Measurements from ENCODE around the gene FRZB. TPM values are rescaled to one million over a fixed set of nuclear protein-coding genes. Genes with fewer than 3 reads are reported as not detected.
A peak's percentile ranks its signal among the peaks of the same experiment; 100 is the strongest.

Gene FRZB
- total and polyA plus RNA-seq, 2 of the 13 experiments (the other 11 are each of a cell fraction or from before 2014, with no cell fraction given): 0.04 to 1.2 TPM

DNA sequence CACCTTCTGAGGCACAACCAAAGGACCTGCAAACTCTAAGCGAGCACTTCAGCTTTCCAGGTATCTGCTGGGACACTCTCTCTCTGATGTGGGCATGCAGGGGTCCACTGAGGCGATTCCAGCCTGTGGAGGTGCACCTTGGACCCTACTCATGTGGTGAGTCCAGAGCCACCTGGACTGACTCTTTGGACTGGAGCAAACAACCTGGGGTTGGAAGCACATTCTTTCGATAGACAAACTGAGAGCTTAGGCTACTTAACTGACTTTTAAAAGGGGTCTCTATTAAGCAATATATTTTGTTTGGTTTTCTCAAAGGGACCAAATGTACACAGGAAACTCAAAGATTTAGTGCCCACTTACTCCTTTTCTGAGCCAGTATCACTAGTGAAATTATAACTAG, 51.6 kb downstream of the FRZB start (continued):
- TF ChIP-seq, protein P1, sequence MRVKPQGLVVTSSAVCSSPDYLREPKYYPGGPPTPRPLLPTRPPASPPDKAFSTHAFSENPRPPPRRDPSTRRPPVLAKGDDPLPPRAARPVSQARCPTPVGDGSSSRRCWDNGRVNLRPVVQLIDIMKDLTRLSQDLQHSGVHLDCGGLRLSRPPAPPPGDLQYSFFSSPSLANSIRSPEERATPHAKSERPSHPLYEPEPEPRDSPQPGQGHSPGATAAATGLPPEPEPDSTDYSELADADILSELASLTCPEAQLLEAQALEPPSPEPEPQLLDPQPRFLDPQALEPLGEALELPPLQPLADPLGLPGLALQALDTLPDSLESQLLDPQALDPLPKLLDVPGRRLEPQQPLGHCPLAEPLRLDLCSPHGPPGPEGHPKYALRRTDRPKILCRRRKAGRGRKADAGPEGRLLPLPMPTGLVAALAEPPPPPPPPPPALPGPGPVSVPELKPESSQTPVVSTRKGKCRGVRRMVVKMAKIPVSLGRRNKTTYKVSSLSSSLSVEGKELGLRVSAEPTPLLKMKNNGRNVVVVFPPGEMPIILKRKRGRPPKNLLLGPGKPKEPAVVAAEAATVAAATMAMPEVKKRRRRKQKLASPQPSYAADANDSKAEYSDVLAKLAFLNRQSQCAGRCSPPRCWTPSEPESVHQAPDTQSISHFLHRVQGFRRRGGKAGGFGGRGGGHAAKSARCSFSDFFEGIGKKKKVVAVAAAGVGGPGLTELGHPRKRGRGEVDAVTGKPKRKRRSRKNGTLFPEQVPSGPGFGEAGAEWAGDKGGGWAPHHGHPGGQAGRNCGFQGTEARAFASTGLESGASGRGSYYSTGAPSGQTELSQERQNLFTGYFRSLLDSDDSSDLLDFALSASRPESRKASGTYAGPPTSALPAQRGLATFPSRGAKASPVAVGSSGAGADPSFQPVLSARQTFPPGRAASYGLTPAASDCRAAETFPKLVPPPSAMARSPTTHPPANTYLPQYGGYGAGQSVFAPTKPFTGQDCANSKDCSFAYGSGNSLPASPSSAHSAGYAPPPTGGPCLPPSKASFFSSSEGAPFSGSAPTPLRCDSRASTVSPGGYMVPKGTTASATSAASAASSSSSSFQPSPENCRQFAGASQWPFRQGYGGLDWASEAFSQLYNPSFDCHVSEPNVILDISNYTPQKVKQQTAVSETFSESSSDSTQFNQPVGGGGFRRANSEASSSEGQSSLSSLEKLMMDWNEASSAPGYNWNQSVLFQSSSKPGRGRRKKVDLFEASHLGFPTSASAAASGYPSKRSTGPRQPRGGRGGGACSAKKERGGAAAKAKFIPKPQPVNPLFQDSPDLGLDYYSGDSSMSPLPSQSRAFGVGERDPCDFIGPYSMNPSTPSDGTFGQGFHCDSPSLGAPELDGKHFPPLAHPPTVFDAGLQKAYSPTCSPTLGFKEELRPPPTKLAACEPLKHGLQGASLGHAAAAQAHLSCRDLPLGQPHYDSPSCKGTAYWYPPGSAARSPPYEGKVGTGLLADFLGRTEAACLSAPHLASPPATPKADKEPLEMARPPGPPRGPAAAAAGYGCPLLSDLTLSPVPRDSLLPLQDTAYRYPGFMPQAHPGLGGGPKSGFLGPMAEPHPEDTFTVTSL (CRISPR knock-in tag; IDR thresholded peaks at IDR 0.05; ENCODE audit: borderline replicate concordance): 0 out of 2 replicates have a peak, but pooled peaks have one; percentile 54
- TF ChIP-seq, protein P2, sequence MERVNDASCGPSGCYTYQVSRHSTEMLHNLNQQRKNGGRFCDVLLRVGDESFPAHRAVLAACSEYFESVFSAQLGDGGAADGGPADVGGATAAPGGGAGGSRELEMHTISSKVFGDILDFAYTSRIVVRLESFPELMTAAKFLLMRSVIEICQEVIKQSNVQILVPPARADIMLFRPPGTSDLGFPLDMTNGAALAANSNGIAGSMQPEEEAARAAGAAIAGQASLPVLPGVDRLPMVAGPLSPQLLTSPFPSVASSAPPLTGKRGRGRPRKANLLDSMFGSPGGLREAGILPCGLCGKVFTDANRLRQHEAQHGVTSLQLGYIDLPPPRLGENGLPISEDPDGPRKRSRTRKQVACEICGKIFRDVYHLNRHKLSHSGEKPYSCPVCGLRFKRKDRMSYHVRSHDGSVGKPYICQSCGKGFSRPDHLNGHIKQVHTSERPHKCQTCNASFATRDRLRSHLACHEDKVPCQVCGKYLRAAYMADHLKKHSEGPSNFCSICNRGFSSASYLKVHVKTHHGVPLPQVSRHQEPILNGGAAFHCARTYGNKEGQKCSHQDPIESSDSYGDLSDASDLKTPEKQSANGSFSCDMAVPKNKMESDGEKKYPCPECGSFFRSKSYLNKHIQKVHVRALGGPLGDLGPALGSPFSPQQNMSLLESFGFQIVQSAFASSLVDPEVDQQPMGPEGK (CRISPR knock-in tag; IDR thresholded peaks at IDR 0.05): peak; percentile 36; the same call in 1 of the 2 replicates
- TF ChIP-seq, protein P3, sequence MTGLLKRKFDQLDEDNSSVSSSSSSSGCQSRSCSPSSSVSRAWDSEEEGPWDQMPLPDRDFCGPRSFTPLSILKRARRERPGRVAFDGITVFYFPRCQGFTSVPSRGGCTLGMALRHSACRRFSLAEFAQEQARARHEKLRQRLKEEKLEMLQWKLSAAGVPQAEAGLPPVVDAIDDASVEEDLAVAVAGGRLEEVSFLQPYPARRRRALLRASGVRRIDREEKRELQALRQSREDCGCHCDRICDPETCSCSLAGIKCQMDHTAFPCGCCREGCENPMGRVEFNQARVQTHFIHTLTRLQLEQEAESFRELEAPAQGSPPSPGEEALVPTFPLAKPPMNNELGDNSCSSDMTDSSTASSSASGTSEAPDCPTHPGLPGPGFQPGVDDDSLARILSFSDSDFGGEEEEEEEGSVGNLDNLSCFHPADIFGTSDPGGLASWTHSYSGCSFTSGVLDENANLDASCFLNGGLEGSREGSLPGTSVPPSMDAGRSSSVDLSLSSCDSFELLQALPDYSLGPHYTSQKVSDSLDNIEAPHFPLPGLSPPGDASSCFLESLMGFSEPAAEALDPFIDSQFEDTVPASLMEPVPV (CRISPR knock-in tag; IDR thresholded peaks at IDR 0.05): no peak
- TF ChIP-seq, protein P4, sequence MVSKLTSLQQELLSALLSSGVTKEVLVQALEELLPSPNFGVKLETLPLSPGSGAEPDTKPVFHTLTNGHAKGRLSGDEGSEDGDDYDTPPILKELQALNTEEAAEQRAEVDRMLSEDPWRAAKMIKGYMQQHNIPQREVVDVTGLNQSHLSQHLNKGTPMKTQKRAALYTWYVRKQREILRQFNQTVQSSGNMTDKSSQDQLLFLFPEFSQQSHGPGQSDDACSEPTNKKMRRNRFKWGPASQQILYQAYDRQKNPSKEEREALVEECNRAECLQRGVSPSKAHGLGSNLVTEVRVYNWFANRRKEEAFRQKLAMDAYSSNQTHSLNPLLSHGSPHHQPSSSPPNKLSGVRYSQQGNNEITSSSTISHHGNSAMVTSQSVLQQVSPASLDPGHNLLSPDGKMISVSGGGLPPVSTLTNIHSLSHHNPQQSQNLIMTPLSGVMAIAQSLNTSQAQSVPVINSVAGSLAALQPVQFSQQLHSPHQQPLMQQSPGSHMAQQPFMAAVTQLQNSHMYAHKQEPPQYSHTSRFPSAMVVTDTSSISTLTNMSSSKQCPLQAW (CRISPR knock-in tag; IDR thresholded peaks at IDR 0.05): peak; percentile 24; the same call in 1 of the 2 replicates
- TF ChIP-seq, protein P5, sequence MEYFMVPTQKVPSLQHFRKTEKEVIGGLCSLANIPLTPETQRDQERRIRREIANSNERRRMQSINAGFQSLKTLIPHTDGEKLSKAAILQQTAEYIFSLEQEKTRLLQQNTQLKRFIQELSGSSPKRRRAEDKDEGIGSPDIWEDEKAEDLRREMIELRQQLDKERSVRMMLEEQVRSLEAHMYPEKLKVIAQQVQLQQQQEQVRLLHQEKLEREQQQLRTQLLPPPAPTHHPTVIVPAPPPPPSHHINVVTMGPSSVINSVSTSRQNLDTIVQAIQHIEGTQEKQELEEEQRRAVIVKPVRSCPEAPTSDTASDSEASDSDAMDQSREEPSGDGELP (IDR thresholded peaks at IDR 0.05; ENCODE audit: borderline replicate concordance, low read depth): peak; percentile 55
- no peak for TF ChIP-seq MAFG (CRISPR knock-in tag; IDR thresholded peaks at IDR 0.05)
- no peak for TF ChIP-seq SP140L (CRISPR knock-in tag; IDR thresholded peaks at IDR 0.05; ENCODE audit: borderline replicate concordance)
- TF ChIP-seq, protein P6, sequence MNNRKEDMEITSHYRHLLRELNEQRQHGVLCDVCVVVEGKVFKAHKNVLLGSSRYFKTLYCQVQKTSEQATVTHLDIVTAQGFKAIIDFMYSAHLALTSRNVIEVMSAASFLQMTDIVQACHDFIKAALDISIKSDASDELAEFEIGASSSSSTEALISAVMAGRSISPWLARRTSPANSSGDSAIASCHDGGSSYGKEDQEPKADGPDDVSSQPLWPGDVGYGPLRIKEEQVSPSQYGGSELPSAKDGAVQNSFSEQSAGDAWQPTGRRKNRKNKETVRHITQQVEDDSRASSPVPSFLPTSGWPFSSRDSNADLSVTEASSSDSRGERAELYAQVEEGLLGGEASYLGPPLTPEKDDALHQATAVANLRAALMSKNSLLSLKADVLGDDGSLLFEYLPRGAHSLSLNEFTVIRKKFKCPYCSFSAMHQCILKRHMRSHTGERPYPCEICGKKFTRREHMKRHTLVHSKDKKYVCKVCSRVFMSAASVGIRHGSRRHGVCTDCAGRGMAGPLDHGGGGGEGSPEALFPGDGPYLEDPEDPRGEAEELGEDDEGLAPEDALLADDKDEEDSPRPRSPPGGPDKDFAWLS (CRISPR knock-in tag; IDR thresholded peaks at IDR 0.05; ENCODE audit: borderline replicate concordance): no peak

Measured in HepG2 (cell line).